GM21515 (cell line): ENCODE measurements around the gene SETD1B.
"Not testable (repeated sequence)": the region's sequence is repeated elsewhere in the genome, so short reads cannot be mapped to it uniquely, and the experiment has no call there.

Experiments
- ATAC-seq: cut with Tn5 transposase; IDR thresholded peaks from one replicate; pipeline ENCODE4 v1.9.1; 2021; ENCODE audit not compliant: unreplicated experiment

Gene SETD1B

DNA sequence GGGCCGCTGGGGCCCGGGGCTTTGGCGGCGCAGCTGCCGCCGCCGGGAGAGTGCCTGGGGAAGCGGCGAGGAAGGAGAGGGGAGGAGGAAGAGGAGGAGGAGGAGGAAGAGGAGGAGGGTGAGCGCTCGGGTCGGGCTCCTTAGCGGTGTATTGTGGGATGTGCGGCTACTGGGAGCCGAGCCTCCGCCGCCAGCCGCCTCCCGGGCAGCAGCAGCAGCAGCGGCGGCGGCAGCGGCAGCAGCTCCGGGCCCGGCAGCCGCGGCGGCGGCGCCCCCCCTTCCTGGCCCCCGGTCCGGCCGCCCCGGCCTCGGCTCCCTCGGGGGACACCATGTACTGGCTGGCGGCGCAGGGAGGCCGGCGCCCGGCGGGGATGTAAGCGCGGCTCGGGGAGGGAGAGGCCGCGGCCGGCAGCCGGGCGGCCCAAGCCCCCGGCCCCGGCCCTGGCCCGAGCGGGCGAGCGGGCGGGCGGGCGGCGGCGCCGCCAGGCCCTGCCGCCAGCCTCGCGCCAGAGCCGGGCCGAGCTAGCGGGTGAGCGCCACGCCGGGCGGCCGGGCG, at the start of gene SETD1B:
TSS of gene SETD1B (plus strand) at position 149 of the 556 bp plus-strand sequence. CDS start 729 bp downstream, outside the sequence.
- ATAC-seq = no peak

DNA sequence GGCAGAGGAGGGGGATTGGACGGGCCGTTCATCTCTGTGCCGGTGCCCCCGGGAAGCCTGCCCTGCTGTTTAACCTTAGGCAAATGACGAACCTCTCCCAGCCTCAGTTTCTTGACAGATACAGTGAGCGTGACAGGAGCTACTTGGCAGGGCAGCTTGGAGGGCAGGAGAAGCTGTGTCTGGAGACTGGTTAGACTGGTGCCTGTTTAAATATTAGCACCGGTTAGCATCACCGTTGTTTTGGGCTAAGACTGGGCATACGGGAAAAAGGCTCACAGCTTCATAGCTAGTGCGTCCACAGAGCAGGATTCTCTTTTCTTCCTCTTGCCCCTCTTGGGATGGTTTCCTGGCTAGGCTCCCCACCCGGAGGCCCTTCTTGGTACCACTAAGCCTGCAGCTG, 49.0 kb upstream of the SETD1B start:
- no peak for ATAC-seq

DNA sequence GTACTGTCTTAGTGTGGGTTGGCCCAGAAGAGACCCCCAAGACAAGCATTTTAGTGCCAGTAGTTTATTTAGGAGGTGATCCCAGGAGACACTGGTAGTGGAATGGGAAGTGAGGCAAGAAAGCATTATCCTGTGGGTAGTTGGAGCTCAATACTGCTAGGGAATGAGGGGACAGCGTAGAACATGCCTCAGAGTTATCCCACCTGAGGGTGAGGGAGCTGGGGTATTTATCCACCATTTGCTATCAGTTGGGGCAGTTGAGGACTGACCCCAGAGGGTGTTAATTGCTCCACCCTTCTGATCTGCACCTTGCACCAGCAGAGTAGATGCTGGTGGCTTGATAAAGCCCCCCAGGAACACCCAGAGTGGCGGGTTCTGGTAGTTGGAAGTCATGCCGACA, 48.2 kb upstream of the SETD1B start:
- no peak for ATAC-seq

DNA sequence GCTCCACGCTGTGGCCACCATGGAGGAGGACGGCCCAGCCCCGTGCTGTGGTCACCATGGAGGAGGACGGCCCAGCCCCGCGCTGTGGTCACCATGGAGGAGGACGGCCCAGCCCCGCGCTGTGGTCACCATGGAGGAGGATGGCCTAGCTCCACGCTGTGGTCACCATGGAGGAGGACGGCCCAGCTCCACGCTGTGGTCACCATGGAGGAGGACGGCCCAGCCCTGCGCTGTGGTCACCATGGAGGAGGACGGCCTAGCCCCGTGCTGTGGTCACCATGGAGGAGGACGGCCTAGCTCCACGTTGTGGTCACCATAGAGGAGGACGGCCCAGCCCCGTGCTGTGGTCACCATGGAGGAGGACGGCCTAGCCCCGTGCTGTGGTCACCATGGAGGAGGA, 45.3 kb upstream of the SETD1B start:
- not testable (repeated sequence) for ATAC-seq

DNA sequence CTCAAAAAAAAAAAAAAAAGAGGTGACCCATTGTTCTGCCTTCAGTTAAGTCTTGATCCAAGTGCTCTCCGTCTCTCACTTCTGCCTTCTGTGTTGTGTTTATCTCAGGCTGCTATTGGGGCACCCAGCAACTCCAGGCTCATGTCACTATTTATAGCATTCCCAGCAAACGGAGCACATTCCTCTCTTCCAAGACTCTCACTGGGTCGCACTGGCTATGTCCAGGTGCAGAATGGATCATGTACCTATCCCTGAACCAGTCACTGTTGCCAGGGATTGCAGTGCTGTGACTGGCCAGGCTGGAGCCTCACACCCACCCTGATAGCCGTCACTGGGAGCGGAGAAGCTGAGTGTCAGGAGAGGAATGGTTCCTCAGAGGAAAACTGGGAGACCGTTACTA, 41.5 kb upstream of the SETD1B start:
- ATAC-seq = no peak

DNA sequence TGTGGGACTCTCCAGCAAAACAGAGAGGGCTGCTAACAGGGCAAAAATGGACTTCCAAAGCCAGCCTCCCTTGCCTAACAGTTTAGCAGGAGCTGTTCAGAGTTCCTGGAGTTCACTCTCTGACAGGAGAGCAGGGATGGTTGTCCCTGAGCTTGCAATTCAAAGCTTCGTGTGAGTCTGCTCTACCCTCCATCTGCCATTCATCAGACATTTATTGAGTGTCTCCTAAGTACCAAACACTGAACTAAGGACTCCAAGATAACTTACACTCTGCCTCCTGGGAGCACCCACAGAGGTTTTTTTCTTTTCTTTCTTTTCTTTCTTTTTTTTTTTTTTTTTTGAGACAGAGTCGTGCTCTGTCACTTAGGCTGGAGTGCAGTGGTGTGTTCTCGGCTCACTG, 39.0 kb upstream of the SETD1B start:
- no peak for ATAC-seq

DNA sequence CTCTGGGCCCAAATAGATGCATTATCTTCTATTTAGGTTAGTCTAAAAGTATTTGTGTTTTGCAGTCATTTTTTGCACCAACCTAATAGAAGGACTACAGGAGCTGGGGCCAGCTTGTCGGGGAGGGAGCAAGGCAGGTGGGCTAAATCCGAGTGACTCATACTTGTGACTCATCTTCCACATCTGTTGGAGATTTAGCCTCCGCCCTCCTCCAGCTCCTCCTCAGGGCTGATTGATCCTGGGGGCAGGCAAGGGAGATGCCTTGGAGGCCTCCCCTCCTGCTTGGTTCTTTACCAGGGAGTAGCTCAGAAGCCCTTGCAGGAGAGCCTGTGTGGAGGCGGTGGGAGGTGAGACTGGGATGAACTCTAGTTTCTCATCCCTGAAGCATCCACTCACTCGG, 38.2 kb upstream of the SETD1B start:
- ATAC-seq = no peak

DNA sequence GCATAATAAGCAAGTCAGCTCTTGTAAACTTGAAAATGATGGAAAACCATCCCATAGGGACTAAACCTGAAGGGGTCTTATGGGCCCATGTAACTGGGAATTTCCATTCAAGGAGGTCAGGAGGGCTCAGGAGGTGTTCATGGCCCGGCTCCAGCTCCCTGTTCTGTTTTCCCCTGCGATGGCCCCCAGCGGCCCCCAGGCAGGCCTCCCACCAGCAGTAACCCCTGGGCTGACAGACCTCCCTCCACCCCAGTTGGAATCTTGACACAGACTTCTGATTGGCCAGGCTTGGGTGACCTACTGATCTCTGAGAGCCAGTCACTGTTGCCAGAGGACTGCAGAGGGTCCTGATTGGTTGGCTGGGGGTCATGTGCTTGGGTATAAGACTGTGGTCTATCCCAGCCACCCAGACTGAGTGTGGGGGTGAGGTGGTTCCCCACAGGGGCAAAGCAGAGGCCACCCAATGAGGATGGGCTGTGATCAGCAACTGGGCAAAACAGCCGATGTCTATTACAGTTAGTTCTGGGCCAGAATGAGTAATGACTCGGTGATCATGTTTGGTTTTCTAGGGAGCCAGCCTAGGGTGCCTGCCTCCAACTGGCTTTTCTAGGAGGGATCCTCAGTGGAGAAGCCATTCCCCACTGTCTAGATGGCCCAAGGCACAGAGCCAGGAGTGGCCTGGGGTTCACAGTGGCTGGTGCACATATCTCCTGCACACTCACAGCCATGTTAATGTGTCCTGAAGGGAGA, 37.3 kb upstream of the SETD1B start:
- no peak for ATAC-seq

DNA sequence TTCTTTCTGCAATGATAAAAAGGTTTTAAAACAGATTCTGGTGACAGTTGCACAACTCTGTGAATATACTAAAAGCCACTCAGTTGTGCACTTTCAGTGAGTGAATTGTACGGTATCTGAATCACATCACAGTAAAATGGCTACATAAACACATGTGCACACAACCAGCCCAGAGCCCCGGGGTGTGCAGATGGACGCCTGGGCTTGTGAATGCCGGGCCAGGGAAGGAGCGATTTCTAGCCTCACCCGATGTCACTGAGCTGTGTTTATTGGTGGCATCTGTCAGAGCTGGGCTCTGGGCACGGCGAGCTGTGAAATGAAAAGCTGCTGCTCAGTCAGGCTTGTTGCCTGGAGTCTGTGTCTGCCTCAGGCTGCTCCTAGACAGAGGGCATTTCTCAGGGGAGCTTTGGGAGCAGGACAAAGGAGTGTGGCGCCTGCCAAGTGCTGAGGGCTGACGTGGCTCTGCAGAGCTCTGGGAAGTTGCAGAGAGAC, 36.2 kb upstream of the SETD1B start:
- ATAC-seq = no peak

DNA sequence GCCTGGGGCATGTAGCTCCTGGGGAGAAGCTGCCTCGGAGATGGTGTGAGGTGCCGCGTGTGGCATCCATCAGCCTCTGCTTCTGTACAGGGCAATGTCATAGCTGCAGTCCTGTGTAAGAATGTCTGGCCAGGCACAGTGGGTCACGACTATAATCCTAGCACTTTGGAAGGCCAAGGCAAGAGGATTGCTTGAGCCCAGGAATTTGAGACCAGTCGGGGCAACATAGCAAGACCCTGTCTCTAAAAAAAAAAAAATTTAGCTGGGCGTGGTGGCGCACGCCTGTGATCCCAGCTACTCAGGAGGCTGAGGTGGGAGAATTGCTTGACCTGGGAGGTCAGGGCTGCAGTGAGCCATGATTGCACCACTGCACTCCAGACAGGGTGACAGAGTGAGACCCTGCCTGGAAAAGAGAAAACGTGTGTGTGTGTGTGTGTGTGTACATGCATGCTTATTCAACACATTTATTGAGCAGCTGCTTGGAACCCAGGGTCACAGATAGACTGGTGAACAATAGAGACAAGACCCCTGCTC, 34.4 kb upstream of the SETD1B start:
- no peak for ATAC-seq

DNA sequence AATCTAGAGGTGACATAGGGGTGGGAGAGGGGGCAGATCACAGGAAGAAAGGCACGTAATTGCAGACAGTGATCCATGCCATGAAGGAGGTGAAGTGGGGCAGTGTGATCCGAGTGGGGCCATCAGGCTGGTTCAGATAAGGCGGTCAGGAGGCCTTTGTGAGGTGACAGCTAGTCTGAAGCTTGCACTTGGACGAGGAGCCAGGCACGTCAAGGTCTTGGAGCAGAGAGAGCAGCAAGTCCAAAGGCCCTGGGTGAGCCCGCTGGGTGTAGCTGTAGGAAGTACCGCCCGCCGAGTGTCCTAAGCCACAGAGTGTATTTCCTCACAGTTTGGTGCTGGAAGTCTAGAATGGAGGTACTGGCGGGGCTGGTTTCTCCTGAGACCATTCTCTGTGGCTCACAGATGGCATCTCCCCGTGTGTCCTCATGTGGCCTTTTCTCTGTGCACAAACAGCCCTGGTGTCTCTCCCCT, 33.9 kb upstream of the SETD1B start:
- ATAC-seq = no peak

DNA sequence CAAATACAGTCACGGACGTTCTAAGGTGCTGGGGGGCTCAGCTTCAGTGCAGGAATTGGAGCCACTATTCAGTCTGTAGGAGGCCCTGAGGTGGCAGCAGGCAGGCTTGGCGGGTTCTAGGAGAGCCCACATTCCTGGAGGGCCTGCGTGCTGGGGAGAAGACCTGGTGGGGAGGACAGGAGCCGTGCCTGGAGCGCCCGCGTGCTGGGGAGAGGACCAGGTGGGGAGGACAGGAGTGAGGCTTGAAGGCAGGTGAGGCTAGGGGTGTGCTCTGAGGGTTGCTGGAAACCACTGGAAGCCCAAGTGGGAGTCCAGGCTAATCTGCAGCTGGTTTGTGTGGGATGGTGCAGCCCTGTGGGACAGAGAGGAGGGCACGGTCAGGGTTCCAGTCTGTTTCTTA, 33.4 kb upstream of the SETD1B start:
- no peak for ATAC-seq

DNA sequence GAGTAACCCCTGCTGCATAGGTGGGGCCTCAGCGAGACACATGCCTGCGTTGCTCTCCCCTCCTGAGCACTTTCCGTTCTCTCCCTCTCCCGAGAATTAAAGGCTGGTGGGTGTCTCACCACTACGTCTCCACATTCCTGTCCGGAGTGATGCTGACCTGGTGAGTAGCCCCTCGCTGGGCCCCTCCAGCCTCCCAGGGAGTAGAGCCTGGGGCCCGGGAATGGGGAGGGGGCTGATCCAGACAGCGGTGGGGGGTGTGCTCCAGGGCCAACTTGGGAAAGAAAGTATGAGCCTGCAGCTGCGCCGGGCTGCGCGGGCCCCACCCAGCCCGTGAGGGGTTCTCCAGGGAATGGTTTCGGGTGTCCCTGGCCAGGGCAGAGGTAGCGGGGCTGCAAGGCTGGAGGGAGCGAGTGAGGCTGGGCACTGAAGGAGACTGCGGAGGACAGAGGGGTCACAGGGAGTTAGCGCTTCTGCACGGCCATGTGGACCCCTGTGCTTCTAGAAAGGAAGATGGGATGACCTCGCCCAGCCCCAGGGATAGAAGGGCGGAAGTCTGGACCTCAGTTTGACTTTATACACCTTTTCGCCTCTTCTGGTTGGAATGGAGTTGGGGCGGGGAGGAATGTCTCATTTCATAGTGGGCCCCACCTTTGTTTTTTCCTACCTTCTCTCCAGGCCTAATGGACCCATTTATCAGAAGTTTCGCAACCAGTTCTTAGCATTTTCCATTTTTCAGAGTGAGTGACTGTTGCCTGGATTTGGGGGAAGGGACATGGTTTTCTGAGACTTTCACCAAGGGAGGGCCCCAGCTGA, 32.8 kb upstream of the SETD1B start:
- no peak for ATAC-seq

DNA sequence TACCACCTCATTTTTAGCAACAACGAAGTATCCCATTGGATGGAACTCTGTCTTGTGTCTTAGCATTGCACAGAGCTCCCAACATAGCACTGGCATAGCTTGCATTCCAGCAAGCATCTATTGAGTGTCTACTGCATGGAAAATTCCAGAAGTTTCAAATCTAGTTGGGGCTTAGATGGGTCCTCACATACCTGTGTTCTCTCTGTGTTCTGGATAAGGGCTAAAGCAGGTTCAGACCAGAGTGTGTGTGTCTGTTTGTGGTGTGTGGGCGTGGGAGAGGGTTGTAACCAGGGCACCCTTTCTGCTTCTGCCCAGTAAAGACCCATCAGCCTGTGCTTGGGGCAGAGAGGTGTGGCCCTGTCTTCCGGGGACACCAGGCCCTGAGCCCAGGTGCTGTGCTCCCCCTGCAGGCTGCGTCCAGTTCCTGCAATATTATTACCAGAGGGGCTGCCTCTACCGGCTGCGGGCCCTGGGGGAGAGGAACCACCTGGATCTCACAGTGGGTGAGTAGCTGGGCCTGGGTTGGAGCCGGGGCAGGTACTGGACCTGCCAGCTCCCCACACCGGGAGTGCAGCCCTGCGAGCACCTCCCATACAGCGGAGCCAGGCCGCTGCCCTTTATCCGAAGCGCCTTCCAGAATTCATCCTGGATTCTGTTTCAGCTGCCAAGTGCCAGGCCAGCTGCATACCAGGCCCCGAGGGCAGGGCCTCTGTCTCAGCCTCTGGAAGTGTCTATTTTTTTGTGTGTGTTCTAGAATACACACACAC, 30.6 kb upstream of the SETD1B start:
- ATAC-seq = peak; percentile 73

DNA sequence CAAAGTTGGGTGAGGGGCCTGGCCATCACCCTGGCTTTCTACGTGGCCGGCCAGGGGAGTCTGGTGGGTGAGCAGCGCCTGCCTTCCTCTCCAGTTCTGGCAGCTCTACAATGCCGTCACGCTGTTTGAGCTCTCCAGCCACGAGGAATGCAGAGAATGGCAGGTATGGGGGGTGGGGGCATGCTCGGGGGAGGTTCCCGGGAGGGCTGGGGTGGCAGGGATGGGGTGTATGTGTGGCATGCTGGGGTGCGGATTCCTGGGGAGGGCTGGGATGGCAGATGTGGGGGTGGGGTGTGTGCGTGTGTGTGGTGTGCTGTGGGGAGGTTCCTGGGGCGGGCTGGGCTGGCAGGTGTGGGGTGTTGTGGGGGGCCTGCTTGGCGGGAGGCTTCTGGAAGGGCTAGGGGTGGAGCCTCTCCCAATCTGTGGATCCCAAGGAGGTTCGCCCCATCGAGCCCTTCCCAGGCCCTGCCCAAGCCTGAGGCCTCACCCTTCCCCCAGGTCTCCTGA, 28.8 kb upstream of the SETD1B start:
- no peak for ATAC-seq

DNA sequence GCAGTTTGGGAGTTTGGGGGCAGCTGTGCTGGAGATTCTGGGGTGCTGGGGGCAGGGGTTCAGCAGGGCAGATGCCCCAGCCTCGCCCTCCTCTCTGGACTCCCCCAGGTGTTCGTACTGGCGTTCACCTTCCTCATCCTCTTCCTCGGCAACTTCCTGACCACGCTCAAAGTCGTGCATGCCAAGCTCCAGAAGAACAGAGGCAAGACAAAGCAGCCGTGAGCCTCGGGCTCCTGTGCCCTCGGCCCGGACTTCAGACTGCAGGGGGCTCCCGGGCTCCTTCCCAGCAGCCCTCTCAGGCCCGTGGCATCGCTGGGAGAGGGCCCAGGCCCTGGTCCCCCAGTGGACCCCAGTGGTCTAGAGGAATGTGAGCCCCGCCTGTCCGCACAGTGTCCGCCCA, 28.3 kb upstream of the SETD1B start:
- ATAC-seq = no peak

DNA sequence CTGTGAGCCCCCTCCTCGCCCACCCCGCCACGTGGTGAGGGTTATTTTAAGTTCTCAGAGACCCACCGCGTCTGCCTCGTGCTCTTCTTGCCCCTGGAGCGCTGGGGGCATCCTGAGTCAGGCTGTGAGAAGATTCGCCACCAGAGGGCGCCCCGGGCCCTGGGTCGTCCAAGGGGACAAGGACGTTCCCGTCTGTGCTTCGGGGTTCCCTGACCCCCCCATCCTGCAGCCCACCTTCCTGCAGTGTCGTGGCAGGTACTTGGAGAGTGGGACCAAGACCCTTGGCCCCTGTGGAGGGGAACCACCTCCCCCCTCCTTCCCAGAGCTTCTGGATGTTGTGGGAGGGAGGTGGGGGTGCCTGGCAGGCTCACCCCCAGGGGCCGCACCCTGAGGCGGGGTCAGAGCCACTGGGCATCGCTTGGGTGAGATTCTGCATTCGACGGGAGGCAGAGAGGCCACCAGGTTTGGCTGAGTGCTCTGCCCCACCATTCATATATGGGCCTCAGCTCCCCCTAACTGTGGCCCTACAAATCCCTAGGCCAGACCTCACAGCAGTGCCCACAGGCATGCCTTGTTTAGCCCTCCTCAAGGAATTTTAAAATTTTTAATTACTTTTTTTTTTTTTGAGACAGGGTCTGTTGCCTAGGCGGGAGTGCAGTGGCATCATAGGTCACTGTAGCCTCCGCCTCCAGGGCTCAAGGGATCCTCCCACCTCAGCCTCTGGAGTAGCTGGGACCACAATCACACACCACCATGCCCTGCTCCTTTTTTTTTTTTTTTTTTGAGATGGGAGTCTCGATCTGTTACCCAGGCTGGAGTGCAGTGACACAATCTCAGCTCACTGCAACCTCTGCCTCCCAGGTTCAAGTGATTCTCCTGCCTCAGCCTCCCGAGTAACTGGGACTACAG, 27.4 kb upstream of the SETD1B start:
- ATAC-seq = no peak

DNA sequence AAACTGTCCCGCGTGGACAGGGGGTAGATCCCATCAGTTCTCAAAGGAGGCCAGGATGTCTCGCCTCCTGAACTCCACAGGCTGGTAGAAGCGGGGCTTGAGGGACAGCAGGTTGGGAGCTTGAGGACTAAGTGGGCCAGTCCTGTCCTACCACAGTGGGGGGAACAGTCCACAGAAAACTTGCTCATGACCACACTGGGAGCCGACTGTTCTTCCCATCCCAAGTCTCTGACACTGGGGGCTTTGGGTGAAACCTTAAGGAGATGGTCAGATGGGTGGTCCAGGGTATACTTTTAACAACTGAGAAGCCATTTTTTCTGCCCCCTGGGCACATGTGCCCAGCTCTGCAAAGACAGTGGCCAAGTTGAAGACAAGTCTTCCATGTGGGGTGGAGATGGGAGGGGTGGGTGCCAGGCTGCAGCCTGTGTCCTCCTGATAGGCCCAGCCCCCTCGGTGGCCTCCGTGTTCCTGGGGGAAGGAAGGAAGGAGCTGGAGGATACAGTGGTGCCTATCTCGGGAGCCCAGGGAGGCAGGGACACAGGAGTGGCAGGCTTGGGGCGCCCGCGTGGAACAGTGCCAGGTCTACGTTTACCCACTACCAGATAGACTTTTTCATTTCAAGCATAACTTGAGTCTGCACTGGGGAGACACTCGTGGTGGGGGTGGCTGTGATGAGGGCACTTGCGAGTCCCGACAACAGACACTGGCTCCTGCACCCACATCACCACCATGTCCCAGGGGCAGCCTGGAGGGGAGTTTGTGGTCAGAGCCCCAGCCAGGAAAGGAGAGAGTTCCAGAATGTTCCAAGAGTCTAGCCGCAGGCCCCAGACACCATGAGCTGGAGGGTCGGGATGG, 25.0 kb upstream of the SETD1B start:
- ATAC-seq = no peak
